ENCODE measurements around the gene PIGA.

PIGA gene

GRCh38 chrX:15335135-15336022, at the start of gene PIGA:
Gene PIGA (minus strand): TSS chrX:15335523. CDS start chrX:15331930, 3,593 bp downstream.
- DNase-seq (ENCODE audit: low read depth) = peak; percentile 91
- TF ChIP-seq CTCF (IDR thresholded peaks at IDR 0.05; ENCODE audit: control insufficient read depth, extremely low read depth, insufficient read depth) = no peak

GRCh38 chrX:15384304-15384703, 49.0 kb upstream of the PIGA start, which contains the start of gene VEGFD:
Gene VEGFD (minus strand): TSS chrX:15384413. CDS start chrX:15383946, 467 bp downstream.
- H3K4me3 ChIP-seq (ENCODE audit: low read depth, low read length) = no peak within 1 kb of the TSS
- DNase-seq (ENCODE audit: low read depth) = no peak
- no peak for TF ChIP-seq CTCF (IDR thresholded peaks at IDR 0.05; ENCODE audit: control insufficient read depth, extremely low read depth, insufficient read depth)

More at GRCh38 chrX:15335135-15336022, at the start of gene PIGA:
- H3K4me3 ChIP-seq (ENCODE audit: low read depth, low read length) = peak within 1 kb of the TSS; percentile 80

GRCh38 chrX:15382813-15383212, 47.5 kb upstream of the PIGA start:
- no peak overlapping the region for H3K4me3 ChIP-seq (ENCODE audit: low read depth, low read length)
- TF ChIP-seq CTCF (IDR thresholded peaks at IDR 0.05; ENCODE audit: control insufficient read depth, extremely low read depth, insufficient read depth) = 0 out of 2 replicates have a peak, but pooled peaks have one; percentile 7
- DNase-seq (ENCODE audit: low read depth) = no peak

GRCh38 chrX:15376956-15377355, 41.6 kb upstream of the PIGA start:
- no peak for TF ChIP-seq CTCF (IDR thresholded peaks at IDR 0.05; ENCODE audit: control insufficient read depth, extremely low read depth, insufficient read depth)
- no peak overlapping the region for H3K4me3 ChIP-seq (ENCODE audit: low read depth, low read length)
- no peak for DNase-seq (ENCODE audit: low read depth)

DNA sequence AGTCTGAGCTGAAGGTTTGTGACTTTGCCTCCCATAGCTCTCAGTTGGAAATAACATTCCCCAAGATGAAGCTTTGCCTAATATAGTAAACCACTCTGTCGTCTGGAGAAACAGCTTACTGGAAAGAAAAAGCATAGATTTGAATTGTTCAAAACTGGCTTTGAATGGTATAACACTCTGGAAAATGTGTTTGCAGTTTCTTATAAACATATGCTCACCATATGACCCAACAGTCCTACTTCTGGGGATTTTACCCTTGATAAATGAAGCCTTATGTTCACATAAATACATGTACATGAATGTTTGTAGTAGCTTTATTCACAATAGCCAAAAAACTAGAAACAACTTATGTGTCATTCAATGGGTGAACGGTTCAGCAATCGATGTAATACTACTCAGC, 38.7 kb upstream of the PIGA start:
- no peak for TF ChIP-seq CTCF (IDR thresholded peaks at IDR 0.05; ENCODE audit: control insufficient read depth, extremely low read depth, insufficient read depth)
- DNase-seq (ENCODE audit: low read depth) = no peak
- no peak overlapping the region for H3K4me3 ChIP-seq (ENCODE audit: low read depth, low read length)

- no peak overlapping the region for H3K4me3 ChIP-seq (ENCODE audit: low read depth, low read length)
- TF ChIP-seq CTCF (IDR thresholded peaks at IDR 0.05; ENCODE audit: control insufficient read depth, extremely low read depth, insufficient read depth) = no peak
- DNase-seq (ENCODE audit: low read depth) = no peak
Observed at GRCh38 chrX:15366506-15367352, 31.4 kb upstream of the PIGA start.
